Upper lobe of left lung (tissue), 4 donors: Measurements from ENCODE around the gene FAM3A.

ENCODE experiments used
- CTCF ChIP-seq, 6 experiments: fragments of 450-650 bp in 4 of 6; fragments of 200-600 bp in 2 of 6; sonication (generic) in 2 of 6; IDR thresholded peaks; one replicate each; pipeline ENCODE4 v1.5.1; 2016 to 2019; ENCODE audit warnings: antibody characterized with exemption in 6 of 6
- POLR2A ChIP-seq, 4 donors: fragments of 450-650 bp; IDR thresholded peaks; one replicate each; pipeline ENCODE4 v1.5.1; 2016 to 2017; ENCODE audit warnings: antibody characterized with exemption in 4 of 4, mild to moderate bottlenecking in 2 of 4
- POLR2AphosphoS5 ChIP-seq, 2 donors: sonication (generic); formaldehyde crosslinking; IDR thresholded peaks; one replicate each; pipeline ENCODE4 v1.5.1; 2017; ENCODE audit warnings: antibody characterized with exemption in 2 of 2

- TF ChIP-seq POLR2AphosphoS5 (IDR thresholded peaks at IDR 0.05) (no peak), POLR2A (IDR thresholded peaks at IDR 0.05) (no peak), CTCF (IDR thresholded peaks at IDR 0.05) (no peak)
Observed at GRCh38 chrX:154481195-154481594, 34.8 kb downstream of the FAM3A start.
